Fibroblast of lung (primary cell): Measurements from ENCODE around the gene PDE4D. TPM values are rescaled to one million over a fixed set of nuclear protein-coding genes. Genes with fewer than 3 reads are reported as not detected.

Experiments used
- DNase-seq, 2 donors: peaks; one replicate each; pipeline versions ENCODE4 v3.0.0 to v3.0.0-alpha.2; 2010; ENCODE audit warnings: low read depth in 2 of 2
- H2AFZ ChIP-seq: 2 replicates; pipeline ENCODE4 v1.5.1; 2012; ENCODE audit warnings: low read length, control low read depth, inconsistent platforms
- H3K27ac ChIP-seq: 2 replicates; pipeline ENCODE4 v1.5.1; 2011; ENCODE audit warnings: low read length, control low read depth; ENCODE audit not compliant: insufficient read depth
- H3K27me3 ChIP-seq: 2 replicates; pipeline ENCODE4 v1.5.1; 2011; ENCODE audit warnings: mild to moderate bottlenecking, low read length; ENCODE audit not compliant: control insufficient read depth, insufficient read depth
- H3K36me3 ChIP-seq: 2 replicates; pipeline ENCODE4 v1.5.1; 2011; ENCODE audit warnings: low read length; ENCODE audit not compliant: control insufficient read depth, insufficient read depth
- H3K4me1 ChIP-seq: 2 replicates; pipeline ENCODE4 v1.5.1; 2011; ENCODE audit warnings: low read length; ENCODE audit not compliant: control insufficient read depth, insufficient read depth; ENCODE audit errors: extremely low read depth
- H3K4me2 ChIP-seq: 2 replicates; pipeline ENCODE4 v1.5.1; 2011; ENCODE audit warnings: low read length, control low read depth; ENCODE audit not compliant: insufficient read depth; ENCODE audit errors: extremely low read depth
- H3K4me3 ChIP-seq, 4 experiments: fragments of 200-600 bp in 1 of 4; sonication (generic) in 1 of 4; replicated peaks in 1 of 4; 2 replicates each; pipeline ENCODE4 v1.5.1; 2011 to 2016; ENCODE audit warnings: low read length in 4 of 4, low read depth in 3 of 4, mild to moderate bottlenecking in 3 of 4, control low read depth in 2 of 4, inconsistent platforms in 1 of 4, mixed read lengths in 1 of 4; ENCODE audit not compliant: insufficient read depth in 1 of 4; ENCODE audit errors: control extremely low read depth in 1 of 4
- H3K79me2 ChIP-seq: 2 replicates; pipeline ENCODE4 v1.5.1; 2012; ENCODE audit warnings: mild to moderate bottlenecking, low read length, inconsistent platforms; ENCODE audit not compliant: control insufficient read depth, insufficient read depth
- H3K9ac ChIP-seq: 2 replicates; pipeline ENCODE4 v1.5.1; 2011; ENCODE audit warnings: mild to moderate bottlenecking, low read length, control low read depth; ENCODE audit not compliant: insufficient read depth
- H3K9me3 ChIP-seq: 2 replicates; pipeline ENCODE4 v1.5.1; 2012; ENCODE audit warnings: low read depth, low read length; ENCODE audit not compliant: control insufficient read depth, insufficient read depth
- H4K20me1 ChIP-seq: 2 replicates; pipeline ENCODE4 v1.5.1; 2011; ENCODE audit warnings: low read length; ENCODE audit not compliant: control insufficient read depth, insufficient read depth; ENCODE audit errors: extremely low read depth
- CTCF ChIP-seq, 2 donors: IDR thresholded peaks in 1 of 2; conservative IDR thresholded peaks in 1 of 2; 1 replicate in 1 of 2; 2 replicates in 1 of 2; pipeline ENCODE4 v1.5.1; 2011 to 2012; ENCODE audit warnings: low read length in 2 of 2, control low read depth in 1 of 2, inconsistent platforms in 1 of 2, low read depth in 1 of 2, mild to moderate bottlenecking in 1 of 2
- EZH2 ChIP-seq: IDR thresholded peaks from 2 replicates; pipeline ENCODE4 v1.5.1; 2012; ENCODE audit warnings: low read length, control low read depth, mild to moderate bottlenecking; ENCODE audit errors: missing control alignments
- polyA plus RNA-seq, 2 donors: library from polyadenylated mRNA; depleted of rRNA in 1 of 2; stranded (reverse) in 1 of 2; unstranded in 1 of 2; fragments of >200 nt; gene quantifications; 2 replicates each; pipeline ENCODE4 v1.2.1, GENCODE V29; 2011 to 2012; ENCODE audit warnings: missing spikeins in 1 of 2
- total RNA-seq: library from RNA; depleted of rRNA; stranded (reverse); fragments of >200 nt; gene quantifications from 2 replicates; pipeline ENCODE4 v1.2.1, GENCODE V29; 2014

PDE4D gene
- total and polyA plus RNA-seq, 2 donors (not counting 1 experiment from before 2014, with no cell fraction given): 2.1 to 8.3 TPM

- no peak overlapping the region for H3K9ac ChIP-seq
- no peaks in the 10 kb centered on the region for H3K79me2 ChIP-seq
- H3K4me3 ChIP-seq: no peak overlapping the region
- H3K9me3 ChIP-seq: no peaks in the 10 kb centered on the region
- H3K27me3 ChIP-seq: no peaks in the 10 kb centered on the region
- no peaks in the 10 kb centered on the region for H4K20me1 ChIP-seq
- no peak overlapping the region for H2AFZ ChIP-seq
- TF ChIP-seq CTCF (conservative IDR thresholded peaks at IDR 0.05 in 1 of 2, IDR thresholded peaks at IDR 0.05 in 1 of 2; ENCODE audit: low read depth in 1 of 2, low read length in 2 of 2) (peak; percentile 43 to 55), EZH2 (no peak)
- no peaks in the 10 kb centered on the region for H3K4me1 ChIP-seq
- peak in 1 of 2 donors; percentile 15 for DNase-seq
- no peaks in the 10 kb centered on the region for H3K36me3 ChIP-seq
- no peak overlapping the region for H3K27ac ChIP-seq
- H3K4me2 ChIP-seq: no peak overlapping the region
These were observed 396.9 kb downstream of the PDE4D start for GRCh38 chr5:59496524-59497134.

- no peak overlapping the region for H3K4me3 ChIP-seq
- H3K4me1 ChIP-seq: no peaks in the 10 kb centered on the region
- H3K27ac ChIP-seq: no peak overlapping the region
- no peaks in the 10 kb centered on the region for H3K9me3 ChIP-seq
- H3K4me2 ChIP-seq: no peak overlapping the region
- peak in 1 of 2 donors; percentile 60 for DNase-seq
- no peaks in the 10 kb centered on the region for H3K27me3 ChIP-seq
- no peaks in the 10 kb centered on the region for H3K79me2 ChIP-seq
- H3K36me3 ChIP-seq: no peaks in the 10 kb centered on the region
- H3K9ac ChIP-seq: no peak overlapping the region
- no peak for TF ChIP-seq CTCF (conservative IDR thresholded peaks at IDR 0.05 in 1 of 2, IDR thresholded peaks at IDR 0.05 in 1 of 2; ENCODE audit: low read depth in 1 of 2, low read length in 2 of 2)
- no peak for TF ChIP-seq EZH2
- no peaks in the 10 kb centered on the region for H4K20me1 ChIP-seq
- no peak overlapping the region for H2AFZ ChIP-seq
These were observed 401.6 kb downstream of the PDE4D start for GRCh38 chr5:59491945-59492344.

- no peaks in the 10 kb centered on the region for H3K4me1 ChIP-seq
- H3K27ac ChIP-seq: no peak overlapping the region
- no peaks in the 10 kb centered on the region for H4K20me1 ChIP-seq
- no peak overlapping the region for H2AFZ ChIP-seq
- TF ChIP-seq EZH2: no peak
- no peak for TF ChIP-seq CTCF (conservative IDR thresholded peaks at IDR 0.05 in 1 of 2, IDR thresholded peaks at IDR 0.05 in 1 of 2; ENCODE audit: low read depth in 1 of 2, low read length in 2 of 2)
- no peak overlapping the region for H3K9ac ChIP-seq
- H3K27me3 ChIP-seq: no peaks in the 10 kb centered on the region
- H3K79me2 ChIP-seq: no peaks in the 10 kb centered on the region
- no peaks in the 10 kb centered on the region for H3K9me3 ChIP-seq
- H3K4me2 ChIP-seq: no peak overlapping the region
- H3K36me3 ChIP-seq: no peaks in the 10 kb centered on the region
- DNase-seq: no peak
- no peak overlapping the region for H3K4me3 ChIP-seq
These were observed 404.0 kb downstream of the PDE4D start for GRCh38 chr5:59489551-59489950.
